H1 (cell line): Measurements from ENCODE around the gene RERE. TPM values are rescaled to one million over a fixed set of nuclear protein-coding genes. Genes with fewer than 3 reads are reported as not detected.

Experiments used
- CTCF ChIA-PET: fragments of 300-600 bp; sonication (Branson Sonifier 250); formaldehyde crosslinking; loops from one replicate; lab custom pipeline; 2021; ENCODE audit not compliant: partially characterized antibody; lab: Charles Lee
- POLR2A ChIA-PET: fragments of 300-600 bp; sonication (Branson Sonifier 250); formaldehyde crosslinking; loops from one replicate; lab custom pipeline; 2021; ENCODE audit warnings: inconsistent platforms; ENCODE audit not compliant: partially characterized antibody; lab: Charles Lee
- DNase-seq, 2 experiments: peaks; one replicate each; pipeline versions ENCODE4 v3.0.0 to v3.0.0-alpha.2; 2010 to 2022; ENCODE audit warnings: low spot score in 2 of 2, low read depth in 1 of 2, mixed read lengths in 1 of 2
- FAIRE-seq: peaks from 2 replicates; lab custom pipeline; 2011; peaks lifted over from hg19 to GRCh38; lab: Jason Lieb, UNC
- H2AFZ ChIP-seq: 2 replicates; pipeline ENCODE4 v1.8.1; 2012; ENCODE audit warnings: low read length, inconsistent platforms
- H2AK5ac ChIP-seq: 2 replicates; pipeline ENCODE4 v1.6.1; 2013; ENCODE audit warnings: low read depth, low read length
- H2BK120ac ChIP-seq: replicated peaks from 2 replicates; pipeline ENCODE3; 2013; ENCODE audit warnings: low read depth, low read length, inconsistent platforms
- H2BK12ac ChIP-seq: 2 replicates; pipeline ENCODE4 v1.6.1; 2013; ENCODE audit warnings: low read depth, low read length
- H2BK15ac ChIP-seq: 2 replicates; pipeline ENCODE4 v1.6.1; 2013; ENCODE audit warnings: low read length
- H2BK20ac ChIP-seq: 2 replicates; pipeline ENCODE4 v1.6.1; 2013; ENCODE audit warnings: low read length
- H2BK5ac ChIP-seq: 2 replicates; pipeline ENCODE4 v1.6.1; 2013; ENCODE audit warnings: low read depth, low read length
- H3K14ac ChIP-seq: 2 replicates; pipeline ENCODE4 v1.6.1; 2013; ENCODE audit warnings: inconsistent platforms; ENCODE audit not compliant: insufficient read length
- H3K18ac ChIP-seq: 2 replicates; pipeline ENCODE4 v1.6.1; 2013; ENCODE audit warnings: low read length; ENCODE audit errors: extremely low read depth
- H3K23ac ChIP-seq: 2 replicates; pipeline ENCODE4 v1.6.1; 2013; ENCODE audit warnings: inconsistent platforms; ENCODE audit not compliant: insufficient read length
- H3K23me2 ChIP-seq: 2 replicates; pipeline ENCODE4 v1.6.1; 2013; ENCODE audit warnings: low read depth, low read length
- H3K27ac ChIP-seq: 2 replicates; pipeline ENCODE4 v1.6.1; 2011; ENCODE audit warnings: low read depth, low read length, inconsistent platforms
- H3K27me3 ChIP-seq, 4 experiments: replicated peaks in 1 of 4; 1 replicate in 1 of 4; 2 replicates in 3 of 4; pipeline versions ENCODE4 v1.6.1 to v1.8.1; 2011 to 2013; ENCODE audit warnings: low read length in 3 of 4, mild to moderate bottlenecking in 3 of 4, inconsistent platforms in 2 of 4, mixed read lengths in 2 of 4, moderate library complexity in 1 of 4; ENCODE audit not compliant: control insufficient read depth in 3 of 4, insufficient read depth in 3 of 4; ENCODE audit errors: extremely low read depth in 1 of 4
- H3K36me3 ChIP-seq, 4 experiments: 2 replicates each; pipeline versions ENCODE4 v1.6.1 to v1.8.1; 2011 to 2013; ENCODE audit warnings: mild to moderate bottlenecking in 4 of 4, low read length in 3 of 4, moderate library complexity in 2 of 4, control low read depth in 1 of 4, inconsistent platforms in 1 of 4; ENCODE audit not compliant: insufficient read depth in 4 of 4, control insufficient read depth in 2 of 4
- H3K4ac ChIP-seq: replicated peaks from 2 replicates; pipeline ENCODE3; 2013; ENCODE audit warnings: low read length, low read depth, mixed read lengths, inconsistent platforms; ENCODE audit not compliant: insufficient read length
- H3K4me1 ChIP-seq, 4 experiments: replicated peaks in 1 of 4; 1 replicate in 1 of 4; 2 replicates in 3 of 4; pipeline versions ENCODE4 v1.6.1 to v1.8.1; 2011 to 2013; ENCODE audit warnings: low read length in 3 of 4, inconsistent platforms in 2 of 4, mixed read lengths in 1 of 4; ENCODE audit not compliant: insufficient read depth in 4 of 4, control insufficient read depth in 3 of 4
- H3K4me2 ChIP-seq, 2 experiments: 2 replicates each; pipeline versions ENCODE4 v1.6.1 to v1.8.1; 2011 to 2013; ENCODE audit warnings: low read depth in 2 of 2, low read length in 2 of 2, control low read depth in 1 of 2, inconsistent platforms in 1 of 2, mild to moderate bottlenecking in 1 of 2; ENCODE audit not compliant: insufficient read depth in 1 of 2
- H3K4me3 ChIP-seq, 4 experiments: fragments of 200-600, 300-600 bp in 1 of 4; sonication (generic), shearing (Covaris generic), sonication (Bioruptor Twin) in 1 of 4; 2 replicates each; pipeline versions ENCODE4 v1.5.1 to v1.8.1; 2011 to 2016; ENCODE audit warnings: low read length in 4 of 4, low read depth in 3 of 4, control low read depth in 2 of 4, inconsistent platforms in 2 of 4, mild to moderate bottlenecking in 2 of 4, mixed read lengths in 1 of 4, moderate library complexity in 1 of 4; ENCODE audit not compliant: insufficient read depth in 2 of 4; ENCODE audit errors: extremely low read depth in 1 of 4
- H3K56ac ChIP-seq: replicated peaks from 2 replicates; pipeline ENCODE3; 2013; ENCODE audit warnings: low read depth, mild to moderate bottlenecking, mixed read lengths, low read length, inconsistent platforms; ENCODE audit not compliant: insufficient read length
- H3K79me1 ChIP-seq: 2 replicates; pipeline ENCODE4 v1.6.1; 2013; ENCODE audit warnings: low read depth, low read length, control low read depth
- H3K79me2 ChIP-seq, 2 experiments: 2 replicates each; pipeline versions ENCODE4 v1.6.1 to v1.8.1; 2012 to 2013; ENCODE audit warnings: low read length in 2 of 2, mild to moderate bottlenecking in 2 of 2, inconsistent platforms in 1 of 2; ENCODE audit not compliant: insufficient read depth in 2 of 2, control insufficient read depth in 1 of 2
- H3K9ac ChIP-seq, 4 experiments: replicated peaks in 1 of 4; 1 replicate in 1 of 4; 2 replicates in 3 of 4; pipeline versions ENCODE4 v1.6.1 to v1.8.1; 2011 to 2013; ENCODE audit warnings: low read depth in 3 of 4, low read length in 3 of 4, control low read depth in 2 of 4, mild to moderate bottlenecking in 2 of 4, moderate library complexity in 2 of 4, inconsistent platforms in 1 of 4; ENCODE audit errors: extremely low read depth in 1 of 4
- H3K9me3 ChIP-seq, 2 experiments: 2 replicates each; pipeline versions ENCODE4 v1.6.1 to v1.8.1; 2012 to 2013; ENCODE audit warnings: mild to moderate bottlenecking in 2 of 2, moderate library complexity in 2 of 2, control low read depth in 1 of 2, inconsistent platforms in 1 of 2, low read depth in 1 of 2, low read length in 1 of 2, mixed read lengths in 1 of 2; ENCODE audit not compliant: insufficient read depth in 2 of 2
- H4K20me1 ChIP-seq, 2 experiments: replicated peaks in 1 of 2; 2 replicates each; pipeline versions ENCODE3 to v1.8.1; 2011 to 2013; ENCODE audit warnings: inconsistent platforms in 2 of 2, low read length in 2 of 2, mild to moderate bottlenecking in 1 of 2; ENCODE audit not compliant: insufficient read depth in 2 of 2, control insufficient read depth in 1 of 2
- H4K5ac ChIP-seq: 2 replicates; pipeline ENCODE4 v1.6.1; 2013; ENCODE audit warnings: low read length, low read depth, mixed read lengths, inconsistent platforms; ENCODE audit not compliant: insufficient read length
- H4K8ac ChIP-seq: 2 replicates; pipeline ENCODE4 v1.8.0; 2013; ENCODE audit warnings: mild to moderate bottlenecking, moderate library complexity, low read length, inconsistent platforms; ENCODE audit not compliant: insufficient read depth; ENCODE audit errors: extremely low read depth
- H4K91ac ChIP-seq: replicated peaks from 2 replicates; pipeline ENCODE3; 2013; ENCODE audit warnings: low read length, mixed read lengths, inconsistent platforms; ENCODE audit not compliant: insufficient read length
- HDAC6 ChIP-seq: IDR thresholded peaks from one replicate; pipeline ENCODE4 v1.7.1; 2012; ENCODE audit warnings: low read depth, mild to moderate bottlenecking, inconsistent platforms, low read length, moderate library complexity
- KDM5A ChIP-seq: fragments of 200-600 bp; IDR thresholded peaks from 2 replicates; pipeline ENCODE4 v1.7.1; 2012; ENCODE audit warnings: mild to moderate bottlenecking, low read length, inconsistent platforms, mixed read lengths
- NRF1 ChIP-seq: IDR thresholded peaks from 2 replicates; pipeline ENCODE4 v1.6.1; 2011; ENCODE audit warnings: mild to moderate bottlenecking, low read depth, low read length, improper control_type of control experiment
- RAD21 ChIP-seq, 2 experiments: IDR thresholded peaks in 1 of 2; conservative IDR thresholded peaks in 1 of 2; 2 replicates each; pipeline ENCODE4 v1.6.1; 2011; ENCODE audit warnings: low read depth in 2 of 2, low read length in 2 of 2, improper control_type of control experiment in 1 of 2, inconsistent platforms in 1 of 2, mild to moderate bottlenecking in 1 of 2, moderate library complexity in 1 of 2
- TAF1 ChIP-seq: IDR thresholded peaks from 2 replicates; pipeline ENCODE4 v1.6.1; 2011; ENCODE audit warnings: mild to moderate bottlenecking, low read depth, low read length
- WGBS, 2 experiments: shearing (Covaris generic) in 1 of 2; methylation state at CpG; one replicate each; pipeline versions ENCODE4 v1.1.6 to v1.1.7; 2013 to 2015; ENCODE audit warnings: low lambda C conversion rate in 2 of 2, mixed read lengths in 2 of 2, inconsistent platforms in 1 of 2, low coverage in 1 of 2, missing lambda C conversion rate in 1 of 2; ENCODE audit not compliant: insufficient replicate concordance in 2 of 2, insufficient coverage in 1 of 2, insufficient read length in 1 of 2; ENCODE audit errors: extremely low coverage in 1 of 2, missing lambda C conversion rate in 1 of 2; 5-methylcytosine and 5-hydroxymethylcytosine counted together
- polyA plus RNA-seq, 7 experiments: library from polyadenylated mRNA; depleted of rRNA in 3 of 7; stranded (reverse) in 5 of 7; unstranded in 2 of 7; fragments of >200 nt in 5 of 7; fragments of 200-250 nt in 2 of 7; gene quantifications; 1 replicate in 5 of 7; 2 replicates in 1 of 7; 4 replicates in 1 of 7; pipeline versions ENCODE4 v1.2.1 to v1.2.3, GENCODE V29; 2011 to 2013; ENCODE audit warnings: missing spikeins in 2 of 7, mixed read lengths in 2 of 7
- total RNA-seq: library from RNA; stranded (reverse); fragmentation: NEBNext Ultra II Directional; extraction: Animal tissue kit (Norgen Biotek cat#: 25700); gene quantifications from 2 replicates; pipeline ENCODE4 v1.2.1, GENCODE V29; 2021

Gene RERE
- total and polyA plus RNA-seq, 2 of the 8 experiments (the other 6 are each of a cell fraction or from before 2014, with no cell fraction given), result 15.3 to 142 TPM

DNA sequence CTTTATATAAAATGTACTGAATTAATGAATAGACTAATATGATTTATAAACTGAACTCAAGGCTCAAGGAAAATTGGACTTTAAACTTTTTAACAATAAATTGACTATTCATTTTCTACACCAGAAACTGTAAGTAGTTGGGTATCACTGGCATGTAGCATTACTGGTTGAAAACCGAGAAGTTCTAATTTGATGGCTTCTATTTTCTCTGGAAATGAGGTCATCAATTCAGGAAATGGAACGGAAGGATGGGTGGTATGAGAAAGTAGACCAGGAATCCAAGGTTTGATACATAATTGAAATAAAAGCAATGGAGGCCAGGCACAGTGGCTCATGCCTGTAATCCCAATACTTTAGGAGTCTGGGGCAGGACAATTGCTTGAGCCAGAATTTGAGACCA, 50.4 kb downstream of the RERE start:
- Histone ChIP-seq H3K9me3 (no peaks in the 10 kb centered on the region), H3K4ac (no peak overlapping the region), H2AFZ (no peak overlapping the region), H3K23ac (no peak overlapping the region), H3K27ac (no peak overlapping the region), H3K27me3 (no peaks in the 10 kb centered on the region), H4K8ac (no peak overlapping the region), H3K23me2 (no peaks in the 10 kb centered on the region), H3K79me2 (peaks cover 0 to 71% of the 10 kb centered on the region in 2 experiments; a peak in 2 of 4 replicates), H3K9ac (no peak overlapping the region), H2BK20ac (no peak overlapping the region), H3K4me1 (peaks cover 0 to 3% (median 0%) of the 10 kb centered on the region in 4 experiments; a peak in 1 of 7 replicates), H4K5ac (no peak overlapping the region), H3K18ac (no peak overlapping the region), H3K14ac (no peak overlapping the region), H2BK5ac (no peak overlapping the region), H4K91ac (no peak overlapping the region), H3K4me3 (no peak overlapping the region), H3K36me3 (no peaks in the 10 kb centered on the region), H3K4me2 (no peak overlapping the region), H2BK120ac (no peak overlapping the region), H2AK5ac (no peak overlapping the region), H2BK15ac (no peak overlapping the region), H3K79me1 (peaks cover 8% of the 10 kb centered on the region), H2BK12ac (no peak overlapping the region), H4K20me1 (peaks cover 2% of the 10 kb centered on the region in 2 experiments), H3K56ac (no peak overlapping the region)
- WGBS, 2 experiments, result 98% methylated on average over 2 of the region's 2 CpGs; no CpG with 5 or more reads in 1 of the 2 experiments
- CTCF ChIA-PET, result interaction anchor here (1.1 to 2.3 kb wide), 3 partner anchors 9 to 348 kb away, joined by 3 to 5 read pairs (median 3); no protein-coding TSS in a partner anchor
- POLR2A ChIA-PET, result interaction anchor here (1.3 kb wide), 1 partner anchor 50 kb away, joined by 3 read pairs; the partner anchor contains the start of gene RERE
- DNase-seq (no peak), FAIRE-seq (no peak)
- TF ChIP-seq NRF1 (no peak), HDAC6 (no peak), TAF1 (no peak), KDM5A (no peak), RAD21 (IDR thresholded peaks at IDR 0.05 in 1 of 2, conservative IDR thresholded peaks at IDR 0.05 in 1 of 2; ENCODE audit: low read depth in 2 of 2, low read length in 2 of 2) (no peak)
